HEK293 (cell line): ENCODE measurements around the gene PUM2.

Source experiments
- CTCF ChIA-PET: fragments of 350-600 bp; formaldehyde crosslinking; extraction: SDS; loops from one replicate; lab custom pipeline; 2021; ENCODE audit warnings: antibody characterized with exemption; lab: Yijun Ruan, JAX
- POLR2A ChIA-PET: fragments of 300-600 bp; formaldehyde crosslinking; extraction: SDS; loops from one replicate; lab custom pipeline; 2020; ENCODE audit warnings: antibody characterized with exemption, inconsistent platforms; lab: Yijun Ruan, JAX
- H3K27ac ChIP-seq: fragments of 200-500 bp; sonication (Bioruptor generic); 2 replicates; pipeline ENCODE4 v1.5.1; 2014; ENCODE audit warnings: low read depth, low read length, control low read depth, inconsistent platforms; ENCODE audit errors: extremely low read depth
- H3K36me3 ChIP-seq, 2 experiments: fragments of 200-500 bp in 1 of 2; sonication (Bioruptor generic) in 1 of 2; 1 replicate in 1 of 2; 2 replicates in 1 of 2; pipeline ENCODE4 v1.5.1; 2014 to 2017; ENCODE audit warnings: inconsistent platforms in 2 of 2, low read length in 2 of 2; ENCODE audit not compliant: control insufficient read depth in 2 of 2, insufficient read depth in 1 of 2
- H3K4me1 ChIP-seq: fragments of 200-500 bp; sonication (Bioruptor generic); 2 replicates; pipeline ENCODE4 v1.5.1; 2014; ENCODE audit warnings: mild to moderate bottlenecking, low read length, inconsistent platforms; ENCODE audit not compliant: control insufficient read depth, insufficient read depth
- H3K4me3 ChIP-seq: 2 replicates; pipeline ENCODE4 v1.5.1; 2011; ENCODE audit warnings: low read depth, mild to moderate bottlenecking, control low read depth, low read length, moderate library complexity
- H3K9me3 ChIP-seq: fragments of 200-500 bp; sonication (Bioruptor generic); 2 replicates; pipeline ENCODE4 v1.5.1; 2014; ENCODE audit warnings: low read depth, low read length, inconsistent platforms; ENCODE audit not compliant: control insufficient read depth, insufficient read depth
- AEBP2 ChIP-seq: fragments of 450-650 bp; formaldehyde crosslinking; IDR thresholded peaks from 2 replicates; pipeline ENCODE4 v1.5.1; 2016; ENCODE audit warnings: missing biosample characterization, missing genetic modification characterization, borderline replicate concordance
- ATF2 ChIP-seq: fragments of 450-650 bp; formaldehyde crosslinking; IDR thresholded peaks from 2 replicates; pipeline ENCODE4 v1.5.1; 2016; ENCODE audit warnings: missing biosample characterization, missing genetic modification characterization, low read depth
- HOXC10 ChIP-seq: sonication (generic); formaldehyde crosslinking; IDR thresholded peaks from 2 replicates; pipeline ENCODE4 v1.8.1; 2023; ENCODE audit warnings: mild to moderate bottlenecking, missing genetic modification reagents
- MYNN ChIP-seq: fragments of 450-650 bp; formaldehyde crosslinking; IDR thresholded peaks from 2 replicates; pipeline ENCODE4 v1.5.1; 2016; ENCODE audit warnings: missing biosample characterization, missing genetic modification characterization, borderline replicate concordance
- RBAK ChIP-seq: fragments of 450-650 bp; formaldehyde crosslinking; IDR thresholded peaks from 2 replicates; pipeline ENCODE4 v1.5.1; 2016; ENCODE audit warnings: missing biosample characterization, missing genetic modification characterization
- SCRT1 ChIP-seq: fragments of 450-650 bp; formaldehyde crosslinking; IDR thresholded peaks from 2 replicates; pipeline ENCODE4 v1.5.1; 2016; ENCODE audit warnings: missing biosample characterization, missing genetic modification characterization, borderline replicate concordance
- SCRT2 ChIP-seq: fragments of 450-650 bp; formaldehyde crosslinking; IDR thresholded peaks from 2 replicates; pipeline ENCODE4 v1.5.1; 2016; ENCODE audit warnings: missing biosample characterization, missing genetic modification characterization
- SP3 ChIP-seq: fragments of 450-650 bp; formaldehyde crosslinking; IDR thresholded peaks from 2 replicates; pipeline ENCODE4 v1.5.1; 2016; ENCODE audit warnings: missing biosample characterization, missing genetic modification characterization
- SP7 ChIP-seq: fragments of 450-650 bp; formaldehyde crosslinking; IDR thresholded peaks from 2 replicates; pipeline ENCODE4 v1.5.1; 2016; ENCODE audit warnings: missing biosample characterization, missing genetic modification characterization
- ZNF114 ChIP-seq: fragments of 450-650 bp; formaldehyde crosslinking; IDR thresholded peaks from 2 replicates; pipeline ENCODE4 v1.5.0; 2017; ENCODE audit warnings: missing biosample characterization, missing genetic modification characterization
- ZNF670 ChIP-seq: fragments of 450-650 bp; formaldehyde crosslinking; IDR thresholded peaks from 2 replicates; pipeline ENCODE4 v1.5.1; 2016; ENCODE audit warnings: missing biosample characterization, missing genetic modification characterization, low read depth
- ZNF692 ChIP-seq: fragments of 450-650 bp; formaldehyde crosslinking; IDR thresholded peaks from 2 replicates; pipeline ENCODE4 v1.5.1; 2016; ENCODE audit warnings: missing biosample characterization, missing genetic modification characterization
- ZNF747 ChIP-seq: fragments of 450-650 bp; formaldehyde crosslinking; IDR thresholded peaks from 2 replicates; pipeline ENCODE4 v1.5.1; 2016; ENCODE audit warnings: missing biosample characterization, missing genetic modification characterization
- ZSCAN23 ChIP-seq: fragments of 450-650 bp; formaldehyde crosslinking; IDR thresholded peaks from 2 replicates; pipeline ENCODE4 v1.5.1; 2016; ENCODE audit warnings: missing biosample characterization, missing genetic modification characterization
- ZSCAN5A ChIP-seq: fragments of 450-650 bp; formaldehyde crosslinking; IDR thresholded peaks from 2 replicates; pipeline ENCODE4 v1.5.1; 2016; ENCODE audit warnings: missing biosample characterization, missing genetic modification characterization
- TF ChIP-seq, protein P1 (sequence below): fragments of 450-650 bp; formaldehyde crosslinking; IDR thresholded peaks from 2 replicates; pipeline ENCODE4; 2016; ENCODE audit warnings: missing biosample characterization, missing genetic modification characterization
- TF ChIP-seq, protein P2 (sequence below): fragments of 450-650 bp; formaldehyde crosslinking; IDR thresholded peaks from 2 replicates; pipeline ENCODE4 v1.5.1; 2017; ENCODE audit warnings: missing biosample characterization, missing genetic modification characterization

Gene PUM2

DNA sequence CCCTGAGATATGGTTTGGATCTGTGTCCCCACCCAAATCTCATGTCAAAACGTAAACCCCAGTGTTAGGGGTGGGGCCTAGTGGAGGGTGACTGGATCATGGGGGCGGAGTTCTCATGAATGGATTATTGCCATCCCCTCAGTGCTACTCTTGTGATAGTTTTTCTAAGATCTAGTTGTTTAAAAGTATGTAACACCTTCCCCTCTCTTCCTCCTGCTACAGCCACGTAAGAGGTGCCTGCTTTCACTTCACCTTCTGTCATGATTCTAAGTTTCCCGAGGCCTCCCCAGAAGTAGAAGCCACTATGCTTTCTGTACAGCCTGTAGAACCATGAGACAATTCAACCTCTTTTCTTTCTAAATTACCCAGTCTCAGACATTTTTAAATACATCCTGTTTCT is 16.9 kb downstream of the PUM2 start (continued):
- no peak for TF ChIP-seq ZNF670 (tag by site-specific recombination)
- TF ChIP-seq ZNF747 (tag by site-specific recombination) = no peak
- TF ChIP-seq MYNN = no peak
- TF ChIP-seq ZNF114 (tag by site-specific recombination) = no peak
- TF ChIP-seq, protein P1, sequence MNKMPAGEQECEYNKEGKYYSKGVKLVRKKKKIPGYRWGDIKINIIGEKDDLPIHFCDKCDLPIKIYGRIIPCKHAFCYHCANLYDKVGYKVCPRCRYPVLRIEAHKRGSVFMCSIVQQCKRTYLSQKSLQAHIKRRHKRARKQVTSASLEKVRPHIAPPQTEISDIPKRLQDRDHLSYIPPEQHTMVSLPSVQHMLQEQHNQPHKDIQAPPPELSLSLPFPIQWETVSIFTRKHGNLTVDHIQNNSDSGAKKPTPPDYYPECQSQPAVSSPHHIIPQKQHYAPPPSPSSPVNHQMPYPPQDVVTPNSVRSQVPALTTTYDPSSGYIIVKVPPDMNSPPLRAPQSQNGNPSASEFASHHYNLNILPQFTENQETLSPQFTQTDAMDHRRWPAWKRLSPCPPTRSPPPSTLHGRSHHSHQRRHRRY (tag by site-specific recombination) = no peak
- TF ChIP-seq SP3 (tag by site-specific recombination) = no peak
- TF ChIP-seq RBAK = no peak
- TF ChIP-seq AEBP2 = no peak

- Histone ChIP-seq H3K4me3 (no peak overlapping the region), H3K27ac (no peak overlapping the region), H3K9me3 (no peaks in the 10 kb centered on the region), H3K36me3 (peaks cover 16% of the 10 kb centered on the region in 2 experiments), H3K4me1 (peaks cover 9% of the 10 kb centered on the region)
- ChIA-PET CTCF (interaction anchor here (0.5 to 1.6 kb wide), 3 partner anchors 49 to 633 kb away, joined by 3 to 5 read pairs (median 3); no protein-coding TSS in a partner anchor), POLR2A (no interaction called here)
- TF ChIP-seq SP7 (tag by site-specific recombination) = no peak
- no peak for TF ChIP-seq ATF2 (tag by site-specific recombination)
- TF ChIP-seq ZSCAN23 = no peak
These were observed 20.5 kb downstream of the PUM2 start for GRCh38 chr2:20330192-20330591.

GRCh38 chr2:20327370-20327769 is 23.3 kb downstream of the PUM2 start:
- Histone ChIP-seq H3K9me3 (no peaks in the 10 kb centered on the region), H3K27ac (no peak overlapping the region), H3K4me3 (no peak overlapping the region), H3K36me3 (peaks cover 33 to 37% of the 10 kb centered on the region in 2 experiments), H3K4me1 (peaks cover 8% of the 10 kb centered on the region; the same call in 1 of the 2 replicates)
- ChIA-PET POLR2A (interaction anchor here (1.1 kb wide), 1 partner anchor 11 kb away, joined by 5 read pairs; no protein-coding TSS in a partner anchor), CTCF (interaction anchor here (0.6 to 4.7 kb wide), 29 partner anchors 9 to 597 kb away, joined by 3 to 50 read pairs (median 6); partner anchors contain the start of genes HS1BP3 and SDC1)
- TF ChIP-seq SCRT2 (tag by site-specific recombination) (peak; percentile 88), SCRT1 (0 out of 2 replicates have a peak, but pooled peaks have one; percentile 12), ZSCAN5A (tag by site-specific recombination) (no peak), ZNF692 (tag by site-specific recombination) (no peak), HOXC10 (no peak)
- TF ChIP-seq, protein P2, sequence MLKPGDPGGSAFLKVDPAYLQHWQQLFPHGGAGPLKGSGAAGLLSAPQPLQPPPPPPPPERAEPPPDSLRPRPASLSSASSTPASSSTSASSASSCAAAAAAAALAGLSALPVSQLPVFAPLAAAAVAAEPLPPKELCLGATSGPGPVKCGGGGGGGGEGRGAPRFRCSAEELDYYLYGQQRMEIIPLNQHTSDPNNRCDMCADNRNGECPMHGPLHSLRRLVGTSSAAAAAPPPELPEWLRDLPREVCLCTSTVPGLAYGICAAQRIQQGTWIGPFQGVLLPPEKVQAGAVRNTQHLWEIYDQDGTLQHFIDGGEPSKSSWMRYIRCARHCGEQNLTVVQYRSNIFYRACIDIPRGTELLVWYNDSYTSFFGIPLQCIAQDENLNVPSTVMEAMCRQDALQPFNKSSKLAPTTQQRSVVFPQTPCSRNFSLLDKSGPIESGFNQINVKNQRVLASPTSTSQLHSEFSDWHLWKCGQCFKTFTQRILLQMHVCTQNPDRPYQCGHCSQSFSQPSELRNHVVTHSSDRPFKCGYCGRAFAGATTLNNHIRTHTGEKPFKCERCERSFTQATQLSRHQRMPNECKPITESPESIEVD (tag by site-specific recombination) = peak; percentile 82
